GM21515 (cell line): ENCODE data around the gene STX1B.
A peak's percentile ranks its signal among the peaks of the same experiment; 100 is the strongest.

ENCODE experiments used
- ATAC-seq: cut with Tn5 transposase; IDR thresholded peaks from one replicate; pipeline ENCODE4 v1.9.1; 2021; ENCODE audit not compliant: unreplicated experiment

Gene STX1B

GRCh38 chr16:30996985-30997724 lies 13.3 kb downstream of the STX1B start:
- ATAC-seq, result peak; percentile 78

GRCh38 chr16:30996324-30996984 lies 14.0 kb downstream of the STX1B start:
- ATAC-seq, result no peak

- no peak for ATAC-seq
These were observed 14.5 kb downstream of the STX1B start for GRCh38 chr16:30995927-30996323.

- ATAC-seq, result no peak
These were observed 17.3 kb downstream of the STX1B start for GRCh38 chr16:30992931-30993816.

GRCh38 chr16:30992276-30992780 lies 18.1 kb downstream of the STX1B start:
- ATAC-seq, result no peak

- no peak for ATAC-seq
These were observed 19.4 kb downstream of the STX1B start for GRCh38 chr16:30991052-30991451.

GRCh38 chr16:30990105-30990504 lies 20.3 kb downstream of the STX1B start:
- no peak for ATAC-seq

- no peak for ATAC-seq
These were observed 20.9 kb downstream of the STX1B start for GRCh38 chr16:30989469-30990047.

- ATAC-seq, result no peak
These were observed 22.8 kb downstream of the STX1B start for GRCh38 chr16:30987581-30988190.

- ATAC-seq, result no peak
These were observed 24.1 kb downstream of the STX1B start for GRCh38 chr16:30986129-30986991.

- ATAC-seq, result no peak
These were observed 24.9 kb downstream of the STX1B start for GRCh38 chr16:30985401-30986128.

GRCh38 chr16:30984669-30985400 lies 25.6 kb downstream of the STX1B start, which contains the start of gene HSD3B7:
Gene HSD3B7, plus strand, starts transcription at chr16:30985207. Its CDS starts 452 bp downstream, at chr16:30985659.
- no peak for ATAC-seq

GRCh38 chr16:30983898-30984610 lies 26.4 kb downstream of the STX1B start:
- no peak for ATAC-seq

GRCh38 chr16:30983289-30983889 lies 27.0 kb downstream of the STX1B start:
- no peak for ATAC-seq

- no peak for ATAC-seq
These were observed 27.7 kb downstream of the STX1B start for GRCh38 chr16:30982548-30983288.

- no peak for ATAC-seq
These were observed 29.5 kb downstream of the STX1B start for GRCh38 chr16:30980959-30981358.
